Measurements from ENCODE around the gene COL26A1.
"Not testable (repeated sequence)": the region's sequence is repeated elsewhere in the genome, so short reads cannot be mapped to it uniquely, and the experiment has no call there.

The COL26A1 gene

GRCh38 chr7:101453617-101454016, 90.9 kb downstream of the COL26A1 start:
- FAIRE-seq, result no peak

GRCh38 chr7:101457001-101457750, 94.5 kb downstream of the COL26A1 start:
- FAIRE-seq, result no peak

GRCh38 chr7:101465131-101465530, 102.5 kb downstream of the COL26A1 start:
- FAIRE-seq, result no peak

- no peak for FAIRE-seq
These were observed 103.0 kb downstream of the COL26A1 start for GRCh38 chr7:101465576-101466196.

GRCh38 chr7:101466871-101467270, 104.2 kb downstream of the COL26A1 start:
- FAIRE-seq, result no peak

GRCh38 chr7:101468546-101469275, 106.0 kb downstream of the COL26A1 start:
- FAIRE-seq, result no peak

- no peak for FAIRE-seq
These were observed 108.2 kb downstream of the COL26A1 start for GRCh38 chr7:101470668-101471487.

- FAIRE-seq, result no peak
These were observed 111.5 kb downstream of the COL26A1 start for GRCh38 chr7:101474178-101474577.

GRCh38 chr7:101475691-101476090, 113.0 kb downstream of the COL26A1 start:
- FAIRE-seq, result not testable (repeated sequence)

- FAIRE-seq, result no peak
These were observed 116.5 kb downstream of the COL26A1 start for GRCh38 chr7:101479217-101479616.

GRCh38 chr7:101486056-101486432, 123.4 kb downstream of the COL26A1 start:
- not testable (repeated sequence) for FAIRE-seq

- FAIRE-seq, result no peak
These were observed 123.9 kb downstream of the COL26A1 start for GRCh38 chr7:101486433-101487104.

- no peak for FAIRE-seq
These were observed 124.4 kb downstream of the COL26A1 start for GRCh38 chr7:101487105-101487458.

GRCh38 chr7:101487753-101488152, 125.1 kb downstream of the COL26A1 start:
- FAIRE-seq, result no peak

- FAIRE-seq, result no peak
These were observed 126.3 kb downstream of the COL26A1 start for GRCh38 chr7:101488826-101489572.

GRCh38 chr7:101490439-101490838, 127.8 kb downstream of the COL26A1 start:
- not testable (repeated sequence) for FAIRE-seq

GRCh38 chr7:101491442-101491841, 128.8 kb downstream of the COL26A1 start:
- FAIRE-seq, result not testable (repeated sequence)

- FAIRE-seq, result no peak
These were observed 132.1 kb downstream of the COL26A1 start for GRCh38 chr7:101494602-101495329.

- no peak for FAIRE-seq
These were observed 133.3 kb downstream of the COL26A1 start for GRCh38 chr7:101496017-101496416.

GRCh38 chr7:101501351-101501750, 138.7 kb downstream of the COL26A1 start:
- FAIRE-seq, result no peak
